Body of pancreas (tissue), 4 donors: Measurements from ENCODE around the gene OR5A2. TPM values are rescaled to one million over a fixed set of nuclear protein-coding genes. Genes with fewer than 3 reads are reported as not detected.

Source experiments
- ATAC-seq: fragments of 150-250 bp; one replicate; pipeline ENCODE4 v1.9.1; 2016
- DNase-seq, 4 donors: peaks; one replicate each; pipeline ENCODE4 v3.0.0-alpha.2; 2019
- H3K27ac ChIP-seq, 4 donors: fragments of 200-600 bp; sonication (generic); 1 replicate in 3 of 4; 2 replicates in 1 of 4; pipeline versions ENCODE4 v1.5.1 to v1.6.1; 2016 to 2019; ENCODE audit warnings: mild to moderate bottlenecking in 1 of 4, mixed read lengths in 1 of 4, moderate library complexity in 1 of 4
- H3K27me3 ChIP-seq, 2 donors: fragments of 200-600 bp; sonication (generic); one replicate each; pipeline ENCODE4 v1.6.0; 2016; ENCODE audit warnings: mild to moderate bottlenecking in 1 of 2
- H3K36me3 ChIP-seq, 2 donors: fragments of 200-600 bp; sonication (generic); replicated peaks in 1 of 2; 2 replicates each; pipeline ENCODE4 v1.5.1; 2016; ENCODE audit warnings: low read depth in 2 of 2; ENCODE audit not compliant: insufficient read depth in 1 of 2
- H3K4me1 ChIP-seq: fragments of 200-600 bp; sonication (generic); one replicate; pipeline ENCODE4 v1.6.0; 2016
- H3K4me3 ChIP-seq, 2 donors: fragments of 200-600 bp; sonication (generic); 1 replicate in 1 of 2; 2 replicates in 1 of 2; pipeline ENCODE4 v1.5.1; 2016 to 2019
- H3K9me3 ChIP-seq, 3 donors: fragments of 200-600 bp; sonication (generic); 1 replicate in 2 of 3; 2 replicates in 1 of 3; pipeline ENCODE4 v1.5.1; 2016
- POLR2A ChIP-seq, 3 donors: fragments of 450-650 bp; IDR thresholded peaks; one replicate each; pipeline ENCODE4 v1.6.1; 2016; ENCODE audit warnings: antibody characterized with exemption in 3 of 3, mild to moderate bottlenecking in 2 of 3
- WGBS, 2 donors: methylation state at CpG; one replicate each; pipeline ENCODE4 v1.1.5; 2017; 5-methylcytosine and 5-hydroxymethylcytosine counted together
- intact Hi-C: fragments of 100-400 bp; cut with DNase I; formaldehyde crosslinking; loops from one replicate; pipeline ENCODE4 v1.15.1; 2023
- total RNA-seq, 2 donors: library from RNA; depleted of rRNA; stranded (reverse); fragments of >200 nt; gene quantifications; one replicate each; pipeline ENCODE4 v1.1.0, GENCODE V29; 2016
- TF ChIP-seq, protein P1 (sequence below), 7 experiments: fragments of 450-650 bp in 4 of 7; fragments of 200-600 bp in 3 of 7; sonication (generic) in 3 of 7; IDR thresholded peaks; one replicate each; pipeline ENCODE4 v1.5.1; 2016 to 2019; ENCODE audit warnings: antibody characterized with exemption in 7 of 7

The OR5A2 gene
- total RNA-seq, 2 donors from 2014 or later: not detected

DNA sequence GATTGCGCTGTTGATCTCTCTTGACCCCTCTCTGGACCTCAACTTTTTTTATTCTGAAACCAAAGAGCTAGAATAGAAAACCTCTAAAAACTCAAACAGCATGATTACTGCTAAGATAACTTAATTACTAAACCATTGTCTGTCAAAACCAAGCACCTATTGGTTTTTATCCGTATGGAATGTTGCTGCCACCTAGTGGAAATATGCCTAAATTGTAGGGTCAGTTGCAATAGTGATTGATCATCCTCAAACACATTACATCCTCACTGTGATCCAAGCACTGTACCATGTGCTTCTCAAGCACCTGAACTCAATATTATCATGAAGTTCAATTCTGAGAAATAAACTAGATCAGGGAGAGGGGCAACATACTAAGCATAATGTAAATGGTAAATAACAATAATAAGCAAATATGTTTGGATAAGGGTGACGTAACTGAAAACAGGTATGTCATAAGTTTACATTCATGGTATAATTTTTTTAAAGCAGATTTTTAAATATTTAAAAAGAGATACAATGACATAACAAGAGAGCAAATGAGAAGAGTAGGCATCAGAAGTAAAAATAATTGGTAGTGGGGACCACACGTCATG is 3.8 kb upstream of the OR5A2 start:
- Histone ChIP-seq H3K27ac (no peak overlapping the region), H3K4me3 (no peak overlapping the region), H3K9me3 (no peaks in the 10 kb centered on the region), H3K4me1 (no peaks in the 10 kb centered on the region), H3K27me3 (no peaks in the 10 kb centered on the region), H3K36me3 (no peaks in the 10 kb centered on the region)
- TF ChIP-seq, protein P1, sequence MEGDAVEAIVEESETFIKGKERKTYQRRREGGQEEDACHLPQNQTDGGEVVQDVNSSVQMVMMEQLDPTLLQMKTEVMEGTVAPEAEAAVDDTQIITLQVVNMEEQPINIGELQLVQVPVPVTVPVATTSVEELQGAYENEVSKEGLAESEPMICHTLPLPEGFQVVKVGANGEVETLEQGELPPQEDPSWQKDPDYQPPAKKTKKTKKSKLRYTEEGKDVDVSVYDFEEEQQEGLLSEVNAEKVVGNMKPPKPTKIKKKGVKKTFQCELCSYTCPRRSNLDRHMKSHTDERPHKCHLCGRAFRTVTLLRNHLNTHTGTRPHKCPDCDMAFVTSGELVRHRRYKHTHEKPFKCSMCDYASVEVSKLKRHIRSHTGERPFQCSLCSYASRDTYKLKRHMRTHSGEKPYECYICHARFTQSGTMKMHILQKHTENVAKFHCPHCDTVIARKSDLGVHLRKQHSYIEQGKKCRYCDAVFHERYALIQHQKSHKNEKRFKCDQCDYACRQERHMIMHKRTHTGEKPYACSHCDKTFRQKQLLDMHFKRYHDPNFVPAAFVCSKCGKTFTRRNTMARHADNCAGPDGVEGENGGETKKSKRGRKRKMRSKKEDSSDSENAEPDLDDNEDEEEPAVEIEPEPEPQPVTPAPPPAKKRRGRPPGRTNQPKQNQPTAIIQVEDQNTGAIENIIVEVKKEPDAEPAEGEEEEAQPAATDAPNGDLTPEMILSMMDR (IDR thresholded peaks at IDR 0.05): peak; percentile 58 to 90 (median 82)
- TF ChIP-seq POLR2A (IDR thresholded peaks at IDR 0.05): no peak
- WGBS, 2 donors: 58 to 60% methylated on average over 4 of the region's 4 CpGs
- ATAC-seq: no peak
- intact Hi-C loops: loop anchor here (10.0 kb wide), 1 partner anchor 165 kb away; no protein-coding TSS in a partner anchor
- DNase-seq: peak; percentile 27 to 66 (median 35)

DNA sequence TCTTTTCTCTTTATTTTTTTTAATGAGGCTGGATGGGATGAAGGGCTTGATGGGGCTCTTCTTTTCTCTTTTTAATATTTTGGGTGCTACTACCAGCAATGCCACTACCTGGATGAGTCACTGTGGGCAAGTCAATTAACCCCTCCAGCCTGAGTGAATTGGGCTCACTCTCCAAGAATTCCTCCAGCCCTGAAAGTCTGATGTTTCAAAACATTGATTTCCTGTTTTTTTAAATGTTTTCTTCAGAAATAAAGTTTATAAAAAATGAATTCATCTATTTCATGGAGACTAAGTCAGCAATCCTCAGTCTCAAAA is 812 bp upstream of the OR5A2 start:
- intact Hi-C loops: no loop called here
- no peak overlapping the region for H3K4me3 ChIP-seq
- H3K4me1 ChIP-seq: no peaks in the 10 kb centered on the region
- H3K27me3 ChIP-seq: no peaks in the 10 kb centered on the region
- ATAC-seq (no peak), DNase-seq (no peak)
- H3K9me3 ChIP-seq: no peaks in the 10 kb centered on the region
- no peak for TF ChIP-seq POLR2A (IDR thresholded peaks at IDR 0.05)
- TF ChIP-seq, protein P1 (IDR thresholded peaks at IDR 0.05): no peak
- no peaks in the 10 kb centered on the region for H3K36me3 ChIP-seq
- H3K27ac ChIP-seq: no peak overlapping the region

DNA sequence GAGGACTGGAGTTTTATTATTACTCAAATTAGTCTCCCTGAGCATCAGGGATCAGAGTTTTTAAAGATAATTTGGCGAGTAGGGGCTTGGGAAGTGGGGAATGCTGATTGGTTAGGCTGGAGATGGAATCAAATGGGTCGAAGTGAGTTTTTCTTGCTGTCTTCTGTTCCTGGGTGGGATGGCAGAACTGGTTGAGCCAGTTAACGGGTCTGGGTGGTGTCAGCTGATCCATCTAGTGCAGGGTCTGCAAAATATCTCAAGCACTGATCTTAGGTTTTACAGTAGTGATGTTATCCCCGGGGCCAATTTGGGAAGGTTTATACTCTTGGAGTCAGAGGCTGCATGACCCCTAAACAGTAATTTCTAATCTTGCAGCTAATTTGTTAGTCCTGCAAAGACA is 1.1 kb downstream of the OR5A2 start:
- intact Hi-C loops: no loop called here
- Histone ChIP-seq H3K27ac (no peak overlapping the region), H3K36me3 (no peaks in the 10 kb centered on the region), H3K9me3 (no peaks in the 10 kb centered on the region), H3K27me3 (no peaks in the 10 kb centered on the region), H3K4me1 (no peaks in the 10 kb centered on the region), H3K4me3 (no peak overlapping the region)
- WGBS, 2 donors: 53 to 71% methylated on average over 4 of the region's 4 CpGs
- TF ChIP-seq, protein P1 (IDR thresholded peaks at IDR 0.05): no peak
- no peak for TF ChIP-seq POLR2A (IDR thresholded peaks at IDR 0.05)
- no peak for ATAC-seq
- DNase-seq: no peak

- WGBS, 2 donors: 50 to 52% methylated on average over 2 of the region's 2 CpGs
- ATAC-seq (no peak), DNase-seq (no peak)
- H3K27ac ChIP-seq: no peak overlapping the region
- intact Hi-C loops: no loop called here
- no peaks in the 10 kb centered on the region for H3K36me3 ChIP-seq
- H3K9me3 ChIP-seq: no peaks in the 10 kb centered on the region
- TF ChIP-seq, protein P1 (IDR thresholded peaks at IDR 0.05): no peak
- TF ChIP-seq POLR2A (IDR thresholded peaks at IDR 0.05): no peak
- no peaks in the 10 kb centered on the region for H3K27me3 ChIP-seq
- H3K4me1 ChIP-seq: no peaks in the 10 kb centered on the region
- H3K4me3 ChIP-seq: no peak overlapping the region
Observed at GRCh38 chr11:59423835-59424234, 2.4 kb downstream of the OR5A2 start.

GRCh38 chr11:59418156-59418555 is 8.1 kb downstream of the OR5A2 start:
- intact Hi-C loops: no loop called here
- no peaks in the 10 kb centered on the region for H3K9me3 ChIP-seq
- H3K27me3 ChIP-seq: no peaks in the 10 kb centered on the region
- no peaks in the 10 kb centered on the region for H3K36me3 ChIP-seq
- H3K4me3 ChIP-seq: no peak overlapping the region
- TF ChIP-seq POLR2A (IDR thresholded peaks at IDR 0.05): no peak
- TF ChIP-seq, protein P1 (IDR thresholded peaks at IDR 0.05): no peak
- H3K4me1 ChIP-seq: no peaks in the 10 kb centered on the region
- ATAC-seq: no peak
- no peak overlapping the region for H3K27ac ChIP-seq
- WGBS, 2 donors: 67 to 79% methylated on average over 2 of the region's 2 CpGs
- DNase-seq: no peak
